ENCODE results near the gene PUM1. TPM values are rescaled to one million over a fixed set of nuclear protein-coding genes. Genes with fewer than 3 reads are reported as not detected.

PUM1 gene
- total RNA-seq, 1 donor from 2014 or later = 188 TPM

GRCh38 chr1:31027693-31028526 lies 37.6 kb downstream of the PUM1 start:
- no peak for DNase-seq
- Mint-ChIP-seq H3K9me3 (ENCODE audit: unreplicated experiment) (peaks cover 4% of the 10 kb centered on the region), H3K27me3 (ENCODE audit: unreplicated experiment) (peaks cover 5% of the 10 kb centered on the region), H3K4me1 (ENCODE audit: low read depth, unreplicated experiment) (peaks cover 15% of the 10 kb centered on the region), H3K4me3 (ENCODE audit: unreplicated experiment) (no peak overlapping the region), H3K36me3 (ENCODE audit: unreplicated experiment) (no peaks in the 10 kb centered on the region), H3K27ac (ENCODE audit: unreplicated experiment) (no peak overlapping the region)
- no peak for TF ChIP-seq CTCF (IDR thresholded peaks at IDR 0.05; ENCODE audit: partially characterized antibody, unreplicated experiment)

- Mint-ChIP-seq H3K4me1 (ENCODE audit: low read depth, unreplicated experiment) (peaks cover 38% of the 10 kb centered on the region), H3K27ac (ENCODE audit: unreplicated experiment) (no peak overlapping the region), H3K9me3 (ENCODE audit: unreplicated experiment) (peaks cover 4% of the 10 kb centered on the region), H3K36me3 (ENCODE audit: unreplicated experiment) (no peaks in the 10 kb centered on the region), H3K4me3 (ENCODE audit: unreplicated experiment) (no peak overlapping the region), H3K27me3 (ENCODE audit: unreplicated experiment) (peaks cover 5% of the 10 kb centered on the region)
- no peak for TF ChIP-seq CTCF (IDR thresholded peaks at IDR 0.05; ENCODE audit: partially characterized antibody, unreplicated experiment)
- no peak for DNase-seq
Observed at GRCh38 chr1:31022259-31022658, 43.3 kb downstream of the PUM1 start.

GRCh38 chr1:31020007-31020790 lies 45.3 kb downstream of the PUM1 start:
- Mint-ChIP-seq H3K4me3 (ENCODE audit: unreplicated experiment) (peak overlapping the region; percentile 67), H3K27me3 (ENCODE audit: unreplicated experiment) (peaks cover 5% of the 10 kb centered on the region), H3K9me3 (ENCODE audit: unreplicated experiment) (peaks cover 5% of the 10 kb centered on the region), H3K36me3 (ENCODE audit: unreplicated experiment) (no peaks in the 10 kb centered on the region), H3K4me1 (ENCODE audit: low read depth, unreplicated experiment) (peaks cover 38% of the 10 kb centered on the region), H3K27ac (ENCODE audit: unreplicated experiment) (peak overlapping the region; percentile 83)
- TF ChIP-seq CTCF (IDR thresholded peaks at IDR 0.05; ENCODE audit: partially characterized antibody, unreplicated experiment) = no peak
- DNase-seq = no peak

- Mint-ChIP-seq H3K27ac (ENCODE audit: unreplicated experiment) (no peak overlapping the region), H3K4me3 (ENCODE audit: unreplicated experiment) (no peak overlapping the region), H3K4me1 (ENCODE audit: low read depth, unreplicated experiment) (peaks cover 38% of the 10 kb centered on the region), H3K36me3 (ENCODE audit: unreplicated experiment) (no peaks in the 10 kb centered on the region), H3K27me3 (ENCODE audit: unreplicated experiment) (peaks cover 5% of the 10 kb centered on the region), H3K9me3 (ENCODE audit: unreplicated experiment) (peaks cover 4% of the 10 kb centered on the region)
- TF ChIP-seq CTCF (IDR thresholded peaks at IDR 0.05; ENCODE audit: partially characterized antibody, unreplicated experiment) = no peak
- DNase-seq = no peak
Observed at GRCh38 chr1:31019401-31019800, 46.1 kb downstream of the PUM1 start.

- TF ChIP-seq CTCF (IDR thresholded peaks at IDR 0.05; ENCODE audit: partially characterized antibody, unreplicated experiment) = no peak
- H3K9me3 Mint-ChIP-seq (ENCODE audit: unreplicated experiment) = peaks cover 4% of the 10 kb centered on the region
- H3K4me3 Mint-ChIP-seq (ENCODE audit: unreplicated experiment) = no peak overlapping the region
- H3K36me3 Mint-ChIP-seq (ENCODE audit: unreplicated experiment) = no peaks in the 10 kb centered on the region
- H3K27ac Mint-ChIP-seq (ENCODE audit: unreplicated experiment) = no peak overlapping the region
- peaks cover 5% of the 10 kb centered on the region for H3K27me3 Mint-ChIP-seq (ENCODE audit: unreplicated experiment)
- peaks cover 41% of the 10 kb centered on the region for H3K4me1 Mint-ChIP-seq (ENCODE audit: low read depth, unreplicated experiment)
- no peak for DNase-seq
Observed at GRCh38 chr1:31016868-31017267, 48.6 kb downstream of the PUM1 start.
